AML-193 (cell line): Measurements from ENCODE around the gene CIAPIN1.

Experiments used
- DNase-seq, 2 experiments: peaks; one replicate each; lab custom pipeline; 2025; lab: John Stamatoyannopoulos, UW

The CIAPIN1 gene

DNA sequence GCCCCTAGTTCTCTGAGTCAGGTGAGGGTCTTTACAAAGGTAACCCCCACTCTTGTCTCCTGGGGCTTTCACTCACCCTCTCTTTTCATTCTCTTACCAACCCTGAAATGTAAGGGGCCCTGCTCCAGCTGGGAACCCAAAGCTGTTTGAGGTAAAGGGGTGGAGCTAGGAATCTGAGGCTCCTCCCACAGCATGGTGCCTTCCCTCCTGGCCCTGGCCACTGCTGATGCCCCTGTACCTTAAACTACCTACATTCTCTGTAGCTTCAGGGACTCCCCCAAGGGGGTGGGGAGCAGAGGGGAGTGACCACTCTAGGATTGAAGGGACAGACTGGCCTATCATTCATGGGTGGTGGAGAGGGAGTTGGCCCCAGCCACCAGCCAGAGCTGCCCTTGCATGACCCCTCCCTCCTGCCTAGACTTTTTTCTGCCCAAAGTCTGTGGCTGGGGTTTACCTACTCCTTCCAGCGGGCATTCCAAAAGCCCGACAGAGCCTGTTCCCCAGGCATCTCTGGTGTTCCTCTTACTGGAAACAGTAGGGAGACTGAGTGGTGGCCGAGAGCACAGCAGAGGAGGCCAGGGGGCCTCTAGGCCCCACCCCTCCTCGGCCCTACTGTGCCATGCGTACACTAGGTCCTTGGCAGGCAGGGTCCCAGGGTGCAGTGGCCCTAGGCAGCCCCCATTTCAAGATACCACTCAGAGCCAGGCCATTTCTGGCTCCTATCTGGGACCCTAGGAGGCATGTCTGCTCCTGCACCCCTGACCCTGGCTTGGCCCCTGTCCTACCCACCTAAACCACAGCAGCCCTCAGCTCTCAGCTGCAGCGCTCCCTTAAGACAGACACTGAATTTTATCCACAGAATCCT is 29.6 kb upstream of the CIAPIN1 start:
- DNase-seq: no peak

- DNase-seq: peak; percentile 50 to 76
Measured at GRCh38 chr16:57475711-57476339, 28.6 kb upstream of the CIAPIN1 start.

DNA sequence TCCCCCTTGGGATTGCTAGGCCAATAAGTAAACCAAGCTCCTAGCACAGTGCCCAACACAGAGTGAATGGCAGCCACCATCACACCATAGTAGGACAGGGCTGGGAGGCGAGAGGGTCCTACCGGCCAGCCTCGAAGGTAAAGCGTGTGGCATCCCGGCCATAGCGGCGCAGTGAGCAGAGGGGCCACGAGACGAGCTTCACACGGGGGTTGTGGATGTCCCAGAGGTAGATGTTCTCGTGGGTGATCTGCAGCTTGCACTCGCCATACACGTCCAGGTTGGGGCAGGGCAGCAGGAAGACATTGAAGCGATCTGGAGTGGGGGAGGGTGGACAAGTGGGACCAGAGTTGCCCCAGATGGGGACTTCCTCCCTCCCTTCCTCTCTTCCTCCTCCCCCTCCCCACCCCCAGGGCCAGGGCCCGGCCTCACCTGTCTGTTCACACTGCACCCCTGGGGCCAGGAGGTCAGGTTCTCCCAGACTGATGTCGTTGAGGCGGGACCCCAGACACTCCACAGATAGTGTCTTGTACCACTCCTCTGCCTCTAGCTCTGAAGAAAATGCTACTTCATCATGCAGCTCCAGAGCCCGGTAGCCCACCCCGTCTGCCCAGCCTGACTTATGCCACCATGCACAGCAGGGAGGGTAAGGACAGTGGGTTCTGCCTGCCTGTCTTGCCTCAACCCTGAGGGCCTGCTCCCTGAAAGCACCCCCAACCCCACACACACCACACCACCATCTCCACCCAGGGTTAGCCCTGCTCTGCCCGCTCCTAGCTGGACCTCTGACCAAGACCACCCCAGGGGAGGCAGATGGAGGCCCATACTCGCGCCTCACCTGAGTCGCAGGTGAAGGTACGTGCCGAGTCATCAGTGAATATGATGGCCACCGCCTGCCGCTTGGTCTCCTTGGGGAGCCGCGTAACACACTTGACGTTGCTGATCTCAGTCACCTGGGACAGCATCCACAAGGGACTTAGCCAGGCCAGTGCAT is 27.8 kb upstream of the CIAPIN1 start:
- DNase-seq: no peak

GRCh38 chr16:57473906-57474305 is 26.7 kb upstream of the CIAPIN1 start:
- DNase-seq: no peak

- DNase-seq: no peak
Measured at GRCh38 chr16:57473176-57473840, 26.1 kb upstream of the CIAPIN1 start.

- DNase-seq: no peak
Measured at GRCh38 chr16:57472665-57473060, 25.5 kb upstream of the CIAPIN1 start.

GRCh38 chr16:57471852-57472664 is 24.9 kb upstream of the CIAPIN1 start:
- no peak for DNase-seq

GRCh38 chr16:57471209-57471608 is 24.0 kb upstream of the CIAPIN1 start:
- DNase-seq: no peak

DNA sequence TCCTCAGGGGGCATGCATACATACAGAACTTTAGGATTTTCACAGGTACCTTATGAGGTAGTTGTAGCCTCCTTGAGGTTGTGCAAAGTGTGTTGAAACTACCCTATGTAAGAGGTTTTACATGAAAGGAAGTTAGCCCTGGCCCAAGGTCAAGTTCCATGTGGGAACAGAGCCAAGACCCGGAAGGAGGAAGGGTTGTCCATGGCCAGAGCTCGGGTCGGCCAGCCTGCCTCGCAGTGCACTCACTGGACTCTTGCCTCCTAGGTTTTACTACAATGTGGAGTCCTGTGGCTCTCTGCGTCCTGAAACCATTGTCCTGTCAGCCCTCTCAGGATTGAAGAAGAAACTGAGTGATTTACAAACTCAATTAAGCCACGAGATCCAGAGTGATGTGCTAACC is 23.5 kb upstream of the CIAPIN1 start:
- no peak for DNase-seq

DNA sequence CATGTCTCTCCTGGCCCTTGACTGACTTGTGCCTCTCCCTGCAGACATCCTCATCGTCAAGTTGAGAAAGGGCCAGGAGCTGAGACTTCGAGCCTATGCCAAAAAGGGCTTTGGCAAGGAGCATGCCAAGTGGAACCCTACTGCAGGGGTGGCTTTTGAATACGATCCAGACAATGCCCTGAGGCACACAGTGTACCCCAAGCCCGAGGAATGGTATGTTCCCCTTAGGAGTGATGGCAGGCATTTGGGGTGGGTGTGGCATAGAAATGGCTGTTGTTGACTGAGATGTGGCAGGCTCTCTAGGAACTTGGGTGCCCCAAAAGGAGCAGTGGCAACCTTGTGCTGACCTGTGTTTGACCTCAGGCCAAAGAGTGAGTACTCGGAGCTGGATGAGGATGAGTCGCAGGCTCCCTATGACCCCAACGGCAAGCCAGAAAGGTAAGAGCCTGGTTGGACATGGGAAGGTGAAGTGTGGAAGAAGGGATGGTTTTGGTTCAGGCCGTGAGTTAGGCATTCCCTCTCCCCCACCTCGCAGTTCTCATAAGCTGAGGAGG is 22.8 kb upstream of the CIAPIN1 start:
- no peak for DNase-seq

DNA sequence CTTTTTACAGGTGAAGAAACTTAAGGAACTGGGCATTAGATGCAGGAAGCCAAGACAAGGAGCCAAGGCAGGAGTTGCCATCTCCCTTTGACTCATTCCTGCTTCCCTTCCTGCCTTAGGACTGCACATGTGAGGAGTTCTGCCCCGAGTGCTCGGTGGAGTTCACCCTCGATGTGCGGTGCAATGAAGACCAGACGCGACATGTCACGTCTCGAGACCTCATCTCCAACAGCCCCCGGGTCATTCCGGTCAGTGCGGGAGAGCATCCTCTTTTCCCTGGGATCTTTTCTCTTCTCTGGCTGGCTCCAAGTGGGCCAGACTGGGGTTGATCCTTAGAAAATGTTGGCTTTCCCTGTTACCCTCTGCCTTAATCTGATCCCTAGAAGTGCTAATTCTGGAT is 21.9 kb upstream of the CIAPIN1 start:
- DNase-seq: no peak

- no peak for DNase-seq
Measured at GRCh38 chr16:57468346-57468745, 21.2 kb upstream of the CIAPIN1 start.

DNA sequence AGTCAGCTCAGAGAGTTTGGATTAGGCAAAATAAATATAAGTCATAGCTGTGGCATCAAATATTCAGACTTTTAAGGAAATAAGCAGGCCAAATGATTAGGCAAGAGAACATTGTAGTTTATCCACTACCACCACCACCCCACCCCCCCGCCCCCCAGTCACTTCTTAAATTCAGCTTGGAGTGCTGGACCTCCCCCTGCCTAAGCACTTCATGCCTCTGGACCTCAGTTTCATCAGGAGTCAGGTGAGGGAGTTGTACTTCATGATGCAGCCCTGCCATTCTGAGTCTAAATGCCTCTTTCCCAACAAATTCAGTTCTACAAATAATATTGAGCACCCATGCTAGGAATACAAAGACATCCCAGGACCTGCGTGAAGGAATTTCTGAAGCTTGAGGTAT is 17.3 kb upstream of the CIAPIN1 start:
- DNase-seq: no peak

DNA sequence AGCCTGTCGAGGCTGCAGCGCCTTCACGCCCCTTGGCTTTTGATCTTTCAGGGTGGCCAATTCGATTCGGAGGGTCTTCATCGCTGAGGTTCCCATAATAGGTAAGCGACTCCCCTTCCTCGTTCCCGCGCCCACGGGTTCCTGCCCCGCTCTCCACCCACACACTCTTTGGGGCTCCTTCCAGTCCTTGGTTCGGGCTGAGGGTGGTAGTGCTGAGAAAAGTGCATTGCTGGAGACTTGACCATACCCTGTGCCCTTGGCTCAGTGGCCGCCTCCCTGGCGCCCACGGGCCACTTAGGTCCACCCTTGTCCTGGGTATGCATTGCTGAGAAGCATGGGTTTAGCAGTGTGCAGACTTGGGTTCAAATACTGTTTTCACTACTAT is 15.8 kb upstream of the CIAPIN1 start:
- no peak for DNase-seq

DNA sequence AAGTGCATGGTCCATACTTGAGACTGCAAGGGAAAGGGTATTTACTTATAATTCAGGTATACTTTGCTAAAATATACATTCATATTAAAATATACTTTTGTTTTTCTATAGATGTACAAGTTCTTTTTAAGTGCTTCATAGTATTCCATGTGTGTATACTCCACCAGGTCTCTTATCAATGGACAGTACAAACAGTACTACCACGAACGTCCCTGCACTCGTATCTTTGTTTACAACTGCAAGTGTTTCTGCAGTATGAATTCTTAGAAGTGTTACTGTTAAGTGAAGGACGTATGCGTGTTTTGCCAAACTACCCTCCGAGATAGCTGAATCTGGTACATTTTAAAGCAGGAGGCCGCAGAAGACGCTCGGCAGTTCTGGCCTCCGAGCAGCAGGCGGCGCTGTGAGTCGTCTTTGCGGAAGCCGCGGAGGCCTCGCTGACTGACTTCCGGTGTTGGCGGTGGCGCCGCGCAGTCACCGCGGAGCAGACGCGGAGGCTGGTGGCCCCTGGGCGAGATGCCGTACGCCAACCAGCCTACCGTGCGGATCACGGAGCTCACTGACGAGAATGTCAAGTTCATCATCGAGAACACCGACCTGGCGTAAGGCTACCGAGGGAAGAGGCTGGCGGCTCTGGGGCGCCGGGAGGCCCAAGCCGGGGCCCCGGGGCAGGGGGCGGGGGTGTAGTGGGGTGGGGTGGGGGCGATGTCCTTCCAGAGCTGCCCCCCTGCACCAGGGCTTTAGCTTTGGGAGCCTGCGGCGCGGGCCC is 15.2 kb upstream of the CIAPIN1 start, which contains the start of gene POLR2C:
Gene POLR2C (plus strand): TSS at position 471 of the 769 bp plus-strand sequence. CDS start 46 bp downstream, at position 517.
- DNase-seq: peak; percentile 74 to 75

- DNase-seq: no peak
Measured at GRCh38 chr16:57452021-57452420, 4.8 kb upstream of the CIAPIN1 start.

- DNase-seq: peak in 1 of 2 experiments; percentile 15
Measured at GRCh38 chr16:57446531-57447185, 527 bp downstream of the CIAPIN1 start.

DNA sequence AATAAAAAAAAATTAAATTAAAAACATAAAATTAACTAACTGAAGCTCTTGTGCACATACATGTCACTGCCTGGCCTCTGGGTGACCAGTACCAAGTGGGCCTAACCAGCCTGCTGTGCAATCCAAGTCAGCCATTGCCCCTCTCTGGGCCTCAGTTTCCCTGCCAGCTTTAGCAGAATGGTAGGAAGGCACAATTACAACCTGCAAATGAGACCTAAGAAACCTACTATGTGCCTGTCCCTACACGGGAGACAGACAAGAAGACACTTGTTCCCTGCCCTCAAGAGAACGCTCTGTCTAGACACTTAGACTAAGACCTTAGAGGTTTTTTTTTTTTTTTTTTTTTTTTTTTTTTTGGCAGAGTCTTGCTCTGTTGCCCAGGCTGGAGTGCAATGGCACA is 1.7 kb downstream of the CIAPIN1 start:
- DNase-seq: no peak

- DNase-seq: no peak
Measured at GRCh38 chr16:57444711-57445110, 2.5 kb downstream of the CIAPIN1 start.
